Heart right ventricle (tissue), 16 donors: ENCODE measurements around the gene ZSCAN5A. TPM values are rescaled to one million over a fixed set of nuclear protein-coding genes. Genes with fewer than 3 reads are reported as not detected.
"Not testable (repeated sequence)": the region's sequence is repeated elsewhere in the genome, so short reads cannot be mapped to it uniquely, and the experiment has no call there.

Experiments used
- ATAC-seq, 8 donors: fragments of 200-7000 bp; cut with Tn5 transposase; one replicate each; pipeline ENCODE4 v1.9.1; 2020; ENCODE audit warnings: mild to moderate bottlenecking in 8 of 8, moderate library complexity in 8 of 8, moderate number of reproducible peaks in 1 of 8
- DNase-seq, 2 donors: peaks; one replicate each; pipeline ENCODE4 v3.0.0-alpha.2; 2020
- H3K27ac ChIP-seq, 10 donors: fragments of 200-600 bp; sonication (generic) in 2 of 10; one replicate each; pipeline versions ENCODE4 v1.5.0 to v1.8.0; 2020 to 2022; ENCODE audit warnings: mild to moderate bottlenecking in 3 of 10
- H3K27me3 ChIP-seq, 7 donors: fragments of 200-600 bp; one replicate each; pipeline ENCODE4 v1.8.0; 2021 to 2022; ENCODE audit warnings: mild to moderate bottlenecking in 2 of 7
- H3K36me3 ChIP-seq, 9 donors: fragments of 200-600 bp; sonication (generic) in 1 of 9; one replicate each; pipeline versions ENCODE4 v1.5.0 to v1.8.0; 2020 to 2022; ENCODE audit warnings: mild to moderate bottlenecking in 2 of 9
- H3K4me1 ChIP-seq, 9 donors: fragments of 200-600 bp; sonication (generic) in 1 of 9; one replicate each; pipeline versions ENCODE4 v1.5.0 to v1.8.0; 2020 to 2022; ENCODE audit warnings: mild to moderate bottlenecking in 4 of 9
- H3K4me3 ChIP-seq, 10 donors: fragments of 200-600 bp; sonication (generic) in 2 of 10; one replicate each; pipeline versions ENCODE4 v1.5.0 to v1.8.0; 2020 to 2022; ENCODE audit warnings: mild to moderate bottlenecking in 7 of 10, moderate library complexity in 2 of 10
- H3K9me3 ChIP-seq, 11 donors: fragments of 200-600 bp in 10 of 11; sonication (generic) in 2 of 11; one replicate each; pipeline versions ENCODE4 v1.5.0 to v1.8.0; 2013 to 2022; ENCODE audit warnings: mild to moderate bottlenecking in 2 of 11, control low read depth in 1 of 11, moderate library complexity in 1 of 11
- CTCF ChIP-seq, 9 donors: fragments of 200-600 bp; sonication (generic) in 2 of 9; IDR thresholded peaks; one replicate each; pipeline versions ENCODE4 v1.5.0 to v1.8.0; 2021 to 2022; ENCODE audit warnings: antibody characterized with exemption in 9 of 9, mild to moderate bottlenecking in 5 of 9, moderate library complexity in 1 of 9
- WGBS, 2 donors: extraction: QIAGEN DNeasy Blood & Tissue Kit; methylation state at CpG; one replicate each; pipeline ENCODE4 v1.1.7; 2013; ENCODE audit warnings: inconsistent platforms in 1 of 2; 5-methylcytosine and 5-hydroxymethylcytosine counted together
- intact Hi-C, 10 donors: fragments of 100-400 bp; cut with DNase I; formaldehyde crosslinking; loops; one replicate each; pipeline versions ENCODE4 v1.11.1 to v1.14.2; 2022
- polyA plus RNA-seq, 2 donors: library from polyadenylated mRNA; stranded (reverse); fragments of 200-250 nt; gene quantifications; one replicate each; pipeline ENCODE4 v1.2.3, GENCODE V29; 2013
- total RNA-seq, 10 donors: library from RNA; stranded (reverse); fragmentation: NEBNext Ultra II Directional in 3 of 10; extraction: Animal tissue kit (Norgen Biotek cat#: 25700) in 3 of 10; gene quantifications; one replicate each; pipeline versions ENCODE4 v1.2.1 to v1.2.4, GENCODE V29; 2021 to 2023
- donor health status: Arrhythmogenic right ventricular cardiomyopathy.
- donor health status: ischemic (EF 13 %, LVEDD 7.1; RV severe dilation, severe dysfunction).
- donor health status: healthy with polysubstance abuse.
- donor health status: DM: no; HTN: yes; CAD: no.
- donor health status: DM: no; HTN: no; CAD: no.
- donor health status: ischemic (EF 25% LVEDD 6.9; RV normal size, moderate dysfunction).
- donor health status: ischemic (EF 25% LVEDD 5.7; RV mildly dilated, moderate dysfunction).
- donor health status: healthy.
- donor health status: DM: yes; HTN: yes; CAD: no.
- donor health status: Ischemic cardiomyopathy.
- donor health status: ischemic (EF 35%, LVEDD 5.7; RV mildly dilated, moderate dysfunction).
- donor health status: nonischemic (EF 11% LVEDD 7.7; RV severe dilation, severe dysfunction).
- donor health status: DM: yes; HTN: yes; CAD: no.
- donor health status: PGD.
- donor health status: ischemic (EF 29% LVEDD 5.4; RV normal size, mild dysfunction).
- donor health status: nonischemic (EF 23%, LVEDD 6.1; RV moderate dilation, normal function).

Gene ZSCAN5A
- total and polyA plus RNA-seq, 12 donors, result 9.5 to 33.4 (median 20.5) TPM

- no peak within 1 kb of the TSS for H3K4me3 ChIP-seq
- intact Hi-C loops, result no loop called here
- no peak within 1 kb of the TSS for H3K27ac ChIP-seq
- TF ChIP-seq CTCF (IDR thresholded peaks at IDR 0.05), result no peak
- H3K27me3 ChIP-seq, result peaks cover 0 to 13% (median 0%) of the 10 kb centered on the region in 7 donors
- H3K4me1 ChIP-seq, result no peaks in the 10 kb centered on the region
- no peaks in the 10 kb centered on the region for H3K9me3 ChIP-seq
- WGBS, 2 donors, result 52 to 58% methylated on average over 3 of the region's 3 CpGs
- DNase-seq (no peak), ATAC-seq (no peak)
- no peaks in the 10 kb centered on the region for H3K36me3 ChIP-seq
Measured at GRCh38 chr19:56201973-56202372, 112.7 kb downstream of the ZSCAN5A start, which contains the start of gene ZSCAN5C. Gene ZSCAN5C, plus strand, starts transcription at chr19:56202273. Its CDS starts 3,641 bp downstream, at chr19:56205914.

- WGBS, 2 donors, result 63 to 68% methylated on average over 7 of the region's 7 CpGs
- intact Hi-C loops, result no loop called here
- no peak for TF ChIP-seq CTCF (IDR thresholded peaks at IDR 0.05)
- ATAC-seq (no peak), DNase-seq (no peak)
- Histone ChIP-seq H3K27me3 (peaks cover 0 to 8% (median 0%) of the 10 kb centered on the region in 7 donors), H3K27ac (no peak overlapping the region), H3K36me3 (no peaks in the 10 kb centered on the region), H3K9me3 (no peaks in the 10 kb centered on the region), H3K4me3 (no peak overlapping the region), H3K4me1 (no peaks in the 10 kb centered on the region)
Measured at GRCh38 chr19:56199687-56200086, 115.0 kb downstream of the ZSCAN5A start.

GRCh38 chr19:56197646-56198045, 117.0 kb downstream of the ZSCAN5A start, which contains the start of gene ZSCAN5B:
Gene ZSCAN5B, minus strand, starts transcription at chr19:56197783. Its CDS starts 4,731 bp downstream, at chr19:56193052.
- H3K9me3 ChIP-seq, H3K27ac ChIP-seq, DNase-seq, H3K4me1 ChIP-seq, H3K4me3 ChIP-seq, H3K27me3 ChIP-seq, ATAC-seq, intact Hi-C loops, H3K36me3 ChIP-seq: not testable (repeated sequence)
- WGBS, 2 donors, result 89% methylated on average over 23 of the region's 23 CpGs

- DNase-seq (no peak), ATAC-seq (no peak)
- Histone ChIP-seq H3K27ac (no peak overlapping the region), H3K36me3 (no peaks in the 10 kb centered on the region), H3K4me1 (no peaks in the 10 kb centered on the region), H3K4me3 (no peak overlapping the region), H3K9me3 (no peaks in the 10 kb centered on the region), H3K27me3 (peaks cover 0 to 2% (median 0%) of the 10 kb centered on the region in 7 donors)
- intact Hi-C loops, result no loop called here
- WGBS, 2 donors, result 84 to 88% methylated on average over 12 of the region's 12 CpGs
- no peak for TF ChIP-seq CTCF (IDR thresholded peaks at IDR 0.05)
Measured at GRCh38 chr19:56193981-56194640, 120.5 kb downstream of the ZSCAN5A start.

GRCh38 chr19:56191711-56192110, 122.9 kb downstream of the ZSCAN5A start:
- H3K27ac ChIP-seq, result no peak overlapping the region
- intact Hi-C loops, result no loop called here
- no peak for TF ChIP-seq CTCF (IDR thresholded peaks at IDR 0.05)
- no peaks in the 10 kb centered on the region for H3K4me1 ChIP-seq
- DNase-seq (no peak), ATAC-seq (no peak)
- no peaks in the 10 kb centered on the region for H3K36me3 ChIP-seq
- peaks cover 0 to 12% (median 2%) of the 10 kb centered on the region in 7 donors for H3K27me3 ChIP-seq
- WGBS, 2 donors, result 79 to 80% methylated on average over 10 of the region's 10 CpGs
- no peaks in the 10 kb centered on the region for H3K9me3 ChIP-seq
- H3K4me3 ChIP-seq, result no peak overlapping the region
